Uterus (tissue), 2 donors: ENCODE measurements around the gene STEAP1.

ENCODE experiments used
- POLR2A ChIP-seq, 2 donors: fragments of 450-650 bp; IDR thresholded peaks; one replicate each; pipeline ENCODE4 v1.6.1; 2016; ENCODE audit warnings: antibody characterized with exemption in 2 of 2, mild to moderate bottlenecking in 1 of 2, moderate library complexity in 1 of 2
- TF ChIP-seq, protein P1 (sequence below), 4 experiments: fragments of 200-600 bp in 2 of 4; fragments of 450-650 bp in 2 of 4; sonication (generic) in 2 of 4; IDR thresholded peaks; one replicate each; pipeline ENCODE4 v1.5.1; 2016 to 2019; ENCODE audit warnings: antibody characterized with exemption in 4 of 4, mild to moderate bottlenecking in 2 of 4, moderate library complexity in 1 of 4

DNA sequence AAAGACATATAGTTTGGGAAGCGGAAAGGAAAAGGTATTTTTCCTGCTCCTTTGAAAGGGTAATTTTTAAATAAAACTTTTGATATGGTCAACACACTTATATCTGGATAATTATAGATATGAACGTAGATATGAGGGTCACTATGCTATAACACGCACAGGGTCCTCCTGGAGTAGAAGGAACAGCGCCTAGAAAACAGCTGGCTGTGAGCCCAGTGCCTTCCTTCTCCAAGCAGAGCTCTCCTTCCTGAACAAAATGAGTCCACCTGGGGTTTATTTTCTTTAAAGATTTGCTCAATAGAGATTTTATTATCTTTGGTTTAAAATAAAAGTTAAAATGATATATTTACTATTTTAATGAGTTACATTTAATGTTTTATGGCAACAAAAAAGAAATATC lies 13.1 kb downstream of the STEAP1 start:
- TF ChIP-seq, protein P1, sequence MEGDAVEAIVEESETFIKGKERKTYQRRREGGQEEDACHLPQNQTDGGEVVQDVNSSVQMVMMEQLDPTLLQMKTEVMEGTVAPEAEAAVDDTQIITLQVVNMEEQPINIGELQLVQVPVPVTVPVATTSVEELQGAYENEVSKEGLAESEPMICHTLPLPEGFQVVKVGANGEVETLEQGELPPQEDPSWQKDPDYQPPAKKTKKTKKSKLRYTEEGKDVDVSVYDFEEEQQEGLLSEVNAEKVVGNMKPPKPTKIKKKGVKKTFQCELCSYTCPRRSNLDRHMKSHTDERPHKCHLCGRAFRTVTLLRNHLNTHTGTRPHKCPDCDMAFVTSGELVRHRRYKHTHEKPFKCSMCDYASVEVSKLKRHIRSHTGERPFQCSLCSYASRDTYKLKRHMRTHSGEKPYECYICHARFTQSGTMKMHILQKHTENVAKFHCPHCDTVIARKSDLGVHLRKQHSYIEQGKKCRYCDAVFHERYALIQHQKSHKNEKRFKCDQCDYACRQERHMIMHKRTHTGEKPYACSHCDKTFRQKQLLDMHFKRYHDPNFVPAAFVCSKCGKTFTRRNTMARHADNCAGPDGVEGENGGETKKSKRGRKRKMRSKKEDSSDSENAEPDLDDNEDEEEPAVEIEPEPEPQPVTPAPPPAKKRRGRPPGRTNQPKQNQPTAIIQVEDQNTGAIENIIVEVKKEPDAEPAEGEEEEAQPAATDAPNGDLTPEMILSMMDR (IDR thresholded peaks at IDR 0.05) = no peak
- no peak for TF ChIP-seq POLR2A (IDR thresholded peaks at IDR 0.05)
